HepG2 (cell line): ENCODE results near the gene PNPLA8. TPM values are rescaled to one million over a fixed set of nuclear protein-coding genes. Genes with fewer than 3 reads are reported as not detected.

Experiments
- ATAC-seq: fragments of 200-7000 bp; cut with Tn5 transposase; 3 replicates; pipeline ENCODE4 v1.9.1; 2020; ENCODE audit warnings: mild to moderate bottlenecking, moderate library complexity
- BruUV-seq: library from RNA; stranded (reverse); fragments of 400-500 nt; replicated peaks from 2 replicates; lab custom pipeline; 2021; lab: Mats Ljungman, UMichigan
- CTCF ChIA-PET: fragments of 300-600 bp; formaldehyde crosslinking; extraction: SDS; loops from one replicate; lab custom pipeline; 2021; ENCODE audit warnings: low total read pairs, inconsistent platforms, low intra/inter-chr PET ratio; lab: Yijun Ruan, JAX
- POLR2A ChIA-PET: fragments of 350-600 bp; sonication (Branson Sonifier 250); formaldehyde crosslinking; loops from one replicate; lab custom pipeline; 2020; ENCODE audit warnings: antibody characterized with exemption, inconsistent platforms; lab: Yijun Ruan, JAX
- DNase-seq: peaks from one replicate; pipeline ENCODE4 v3.0.0-alpha.2; 2015; ENCODE audit warnings: low spot score
- FAIRE-seq: peaks from 3 replicates; lab custom pipeline; 2011; peaks lifted over from hg19 to GRCh38; lab: Jason Lieb, UNC
- H2AFZ ChIP-seq: one replicate; pipeline ENCODE4 v1.6.1; 2011; ENCODE audit warnings: low read length, inconsistent platforms
- H3K27ac ChIP-seq: fragments of 300-600 bp; 3 replicates; pipeline ENCODE4 v1.8.0; 2011; ENCODE audit warnings: mixed run types, mild to moderate bottlenecking, mixed read lengths, low read length, inconsistent platforms; ENCODE audit not compliant: insufficient read depth; ENCODE audit errors: extremely low read length
- H3K27me3 ChIP-seq, 2 experiments: fragments of 200-600 bp in 1 of 2; 2 replicates in 1 of 2; 3 replicates in 1 of 2; pipeline versions ENCODE4 v1.6.0 to v1.8.0; 2011; ENCODE audit warnings: low read length in 2 of 2, mild to moderate bottlenecking in 2 of 2, moderate library complexity in 2 of 2, inconsistent platforms in 1 of 2; ENCODE audit not compliant: insufficient read depth in 2 of 2, control insufficient read depth in 1 of 2
- H3K36me3 ChIP-seq, 2 experiments: fragments of 200-600 bp in 1 of 2; replicated peaks in 1 of 2; 2 replicates in 1 of 2; 3 replicates in 1 of 2; pipeline versions ENCODE4 v1.5.1 to v1.8.0; 2011; ENCODE audit warnings: low read length in 2 of 2, inconsistent platforms in 1 of 2; ENCODE audit not compliant: insufficient read depth in 2 of 2, control insufficient read depth in 1 of 2
- H3K4me1 ChIP-seq: 2 replicates; pipeline ENCODE4 v1.5.1; 2012; ENCODE audit warnings: low read length, inconsistent platforms; ENCODE audit not compliant: insufficient read depth
- H3K4me2 ChIP-seq: 2 replicates; pipeline ENCODE4 v1.6.0; 2011; ENCODE audit warnings: low read depth, low read length, inconsistent platforms
- H3K4me3 ChIP-seq, 3 experiments: fragments of 200-600 bp in 1 of 3; sonication (generic), shearing (Covaris generic) in 1 of 3; replicated peaks in 1 of 3; 2 replicates each; pipeline ENCODE4 v1.5.1; 2011 to 2016; ENCODE audit warnings: low read length in 3 of 3, inconsistent platforms in 2 of 3, low read depth in 2 of 3, mild to moderate bottlenecking in 2 of 3, control low read depth in 1 of 3, mixed read lengths in 1 of 3; ENCODE audit not compliant: insufficient read depth in 1 of 3
- H3K79me2 ChIP-seq: one replicate; pipeline ENCODE4 v1.6.1; 2011; ENCODE audit warnings: low read length, inconsistent platforms; ENCODE audit not compliant: insufficient read depth
- H3K9ac ChIP-seq: 2 replicates; pipeline ENCODE4 v1.6.0; 2011; ENCODE audit warnings: mild to moderate bottlenecking, low read depth, low read length, inconsistent platforms; ENCODE audit not compliant: insufficient read depth
- H3K9me3 ChIP-seq: 2 replicates; pipeline ENCODE4 v1.5.1; 2012; ENCODE audit warnings: mild to moderate bottlenecking, low read length
- H4K20me1 ChIP-seq: 2 replicates; pipeline ENCODE4 v1.6.0; 2011; ENCODE audit warnings: inconsistent platforms, mild to moderate bottlenecking, low read length, moderate library complexity; ENCODE audit not compliant: insufficient read depth
- DMAP1 ChIP-seq: IDR thresholded peaks from 2 replicates; pipeline ENCODE4 v1.6.1; 2016
- HNF4G ChIP-seq, 2 experiments: sonication (generic) in 1 of 2; formaldehyde crosslinking in 1 of 2; IDR thresholded peaks; 2 replicates each; pipeline versions ENCODE4 v1.4.0 to v1.6.1; 2011 to 2020; ENCODE audit warnings: borderline replicate concordance in 2 of 2, low read depth in 2 of 2, mild to moderate bottlenecking in 2 of 2, low read length in 1 of 2, missing genetic modification reagents in 1 of 2, moderate library complexity in 1 of 2
- KMT2B ChIP-seq: IDR thresholded peaks from 2 replicates; pipeline ENCODE4 v1.6.1; 2016; ENCODE audit warnings: missing genetic modification reagents, missing compliant biosample characterization
- MAZ ChIP-seq, 2 experiments: sonication (generic) in 1 of 2; formaldehyde crosslinking in 1 of 2; IDR thresholded peaks; 2 replicates each; pipeline versions ENCODE4 v1.5.0 to v1.6.1; 2012 to 2020; ENCODE audit warnings: low read depth in 2 of 2, mild to moderate bottlenecking in 2 of 2, borderline replicate concordance in 1 of 2, improper control_type of control experiment in 1 of 2, low read length in 1 of 2, missing genetic modification reagents in 1 of 2, moderate library complexity in 1 of 2
- MIER3 ChIP-seq: IDR thresholded peaks from 2 replicates; pipeline ENCODE4 v1.6.1; 2016; ENCODE audit warnings: missing compliant biosample characterization, borderline replicate concordance
- SIN3B ChIP-seq: fragments of 150-350 bp; IDR thresholded peaks from 2 replicates; pipeline ENCODE4 v1.6.1; 2014; ENCODE audit warnings: low read length
- SNRNP70 ChIP-seq: fragments of 200-400 bp; formaldehyde crosslinking; IDR thresholded peaks from 2 replicates; pipeline ENCODE4 v1.6.1; 2017; ENCODE audit warnings: mild to moderate bottlenecking, low read depth, low read length, moderate library complexity
- SOX13 ChIP-seq, 3 experiments: fragments of 450-650 bp in 1 of 3; sonication (generic) in 1 of 3; formaldehyde crosslinking in 1 of 3; IDR thresholded peaks in 2 of 3; conservative IDR thresholded peaks in 1 of 3; 2 replicates each; pipeline versions ENCODE4 v1.5.0 to v1.6.1; 2016 to 2020; ENCODE audit warnings: antibody characterized with exemption in 1 of 3, mild to moderate bottlenecking in 1 of 3, missing compliant biosample characterization in 1 of 3, missing genetic modification reagents in 1 of 3, moderate library complexity in 1 of 3
- U2AF1 ChIP-seq: fragments of 200-400 bp; formaldehyde crosslinking; optimal IDR thresholded peaks from 2 replicates; pipeline ENCODE3; 2017; ENCODE audit warnings: mild to moderate bottlenecking, low read depth, low read length
- ZNF274 ChIP-seq: sonication (generic); formaldehyde crosslinking; IDR thresholded peaks from 2 replicates; pipeline ENCODE4 v1.5.1; 2020; ENCODE audit warnings: mild to moderate bottlenecking, missing genetic modification reagents
- ZNF30 ChIP-seq: sonication (generic); formaldehyde crosslinking; IDR thresholded peaks from 2 replicates; pipeline ENCODE4 v1.5.0; 2020; ENCODE audit warnings: mild to moderate bottlenecking, missing genetic modification reagents
- ZNF615 ChIP-seq: sonication (generic); formaldehyde crosslinking; IDR thresholded peaks from 2 replicates; pipeline ENCODE4 v1.5.0; 2020; ENCODE audit warnings: mild to moderate bottlenecking, missing genetic modification reagents, borderline replicate concordance
- WGBS: methylation state at CpG from one replicate; pipeline ENCODE4 v1.1.6; 2017; ENCODE audit warnings: low lambda C conversion rate; 5-methylcytosine and 5-hydroxymethylcytosine counted together
- in situ Hi-C: cut with HindIII; loops from 2 replicates; pipeline ENCODE4 v1.10.0; 2017; ENCODE audit warnings: low pct_unique_long_range_greater_than_20kb; ENCODE audit not compliant: extremely low pct_ligation_motif_present
- intact Hi-C: fragments of 100-400 bp; cut with micrococcal nuclease; formaldehyde crosslinking; loops from one replicate; pipeline ENCODE4 v1.10.0; 2022; ENCODE audit not compliant: unreplicated experiment
- polyA plus RNA-seq, 8 experiments: library from polyadenylated mRNA; depleted of rRNA in 3 of 8; stranded (reverse) in 7 of 8; unstranded in 1 of 8; fragments of >200 nt; fragmentation: Illumina TruSeq in 4 of 8; extraction: Trizol in 4 of 8; gene quantifications; 2 replicates each; pipeline versions ENCODE4 v1.2.1 to v1.2.3, GENCODE V29; 2011 to 2016; ENCODE audit warnings: low read depth in 4 of 8, missing spikeins in 1 of 8, mixed read lengths in 1 of 8; ENCODE audit not compliant: insufficient read depth in 1 of 8
- total RNA-seq, 5 experiments: library from RNA; depleted of rRNA; stranded (reverse); fragments of >200 nt; fragmentation: Illumina TruSeq; extraction: Trizol; gene quantifications; 2 replicates each; pipeline ENCODE4 v1.2.3, GENCODE V29; 2016; ENCODE audit warnings: low read depth in 1 of 5
- TF ChIP-seq, protein P1 (sequence below), 2 experiments: IDR thresholded peaks; 2 replicates each; pipeline ENCODE4 v1.6.1; 2011 to 2012; ENCODE audit warnings: low read length in 2 of 2, borderline replicate concordance in 1 of 2, low read depth in 1 of 2, mild to moderate bottlenecking in 1 of 2, moderate library complexity in 1 of 2
- TF ChIP-seq, protein P2 (sequence below): sonication (generic); formaldehyde crosslinking; IDR thresholded peaks from 2 replicates; pipeline ENCODE4 v1.8.1; 2022; ENCODE audit warnings: low read depth, mild to moderate bottlenecking, missing genetic modification reagents

PNPLA8 gene
- total and polyA plus RNA-seq, 2 of the 13 experiments (the other 11 are each of a cell fraction or from before 2014, with no cell fraction given), result 6.3 to 11.4 TPM

DNA sequence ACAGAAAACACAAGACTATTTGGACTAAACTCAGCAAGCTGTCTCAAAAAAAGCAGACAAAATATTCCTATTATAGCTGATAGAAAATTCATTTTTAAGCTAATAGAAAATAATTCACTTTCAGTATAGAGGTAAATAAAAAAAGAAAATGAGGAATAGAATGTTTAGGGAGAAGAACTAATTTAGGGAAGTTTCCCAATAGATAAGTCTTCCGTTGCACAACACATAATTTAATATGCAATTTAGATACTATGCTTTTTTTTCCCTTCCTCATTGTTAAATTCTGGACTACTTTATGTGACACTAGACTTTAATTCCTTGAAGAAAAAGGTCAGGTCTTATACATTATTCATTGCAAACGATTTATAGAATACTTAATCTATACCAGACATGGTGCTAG lies 10.3 kb downstream of the PNPLA8 start:
- TF ChIP-seq, protein P1, sequence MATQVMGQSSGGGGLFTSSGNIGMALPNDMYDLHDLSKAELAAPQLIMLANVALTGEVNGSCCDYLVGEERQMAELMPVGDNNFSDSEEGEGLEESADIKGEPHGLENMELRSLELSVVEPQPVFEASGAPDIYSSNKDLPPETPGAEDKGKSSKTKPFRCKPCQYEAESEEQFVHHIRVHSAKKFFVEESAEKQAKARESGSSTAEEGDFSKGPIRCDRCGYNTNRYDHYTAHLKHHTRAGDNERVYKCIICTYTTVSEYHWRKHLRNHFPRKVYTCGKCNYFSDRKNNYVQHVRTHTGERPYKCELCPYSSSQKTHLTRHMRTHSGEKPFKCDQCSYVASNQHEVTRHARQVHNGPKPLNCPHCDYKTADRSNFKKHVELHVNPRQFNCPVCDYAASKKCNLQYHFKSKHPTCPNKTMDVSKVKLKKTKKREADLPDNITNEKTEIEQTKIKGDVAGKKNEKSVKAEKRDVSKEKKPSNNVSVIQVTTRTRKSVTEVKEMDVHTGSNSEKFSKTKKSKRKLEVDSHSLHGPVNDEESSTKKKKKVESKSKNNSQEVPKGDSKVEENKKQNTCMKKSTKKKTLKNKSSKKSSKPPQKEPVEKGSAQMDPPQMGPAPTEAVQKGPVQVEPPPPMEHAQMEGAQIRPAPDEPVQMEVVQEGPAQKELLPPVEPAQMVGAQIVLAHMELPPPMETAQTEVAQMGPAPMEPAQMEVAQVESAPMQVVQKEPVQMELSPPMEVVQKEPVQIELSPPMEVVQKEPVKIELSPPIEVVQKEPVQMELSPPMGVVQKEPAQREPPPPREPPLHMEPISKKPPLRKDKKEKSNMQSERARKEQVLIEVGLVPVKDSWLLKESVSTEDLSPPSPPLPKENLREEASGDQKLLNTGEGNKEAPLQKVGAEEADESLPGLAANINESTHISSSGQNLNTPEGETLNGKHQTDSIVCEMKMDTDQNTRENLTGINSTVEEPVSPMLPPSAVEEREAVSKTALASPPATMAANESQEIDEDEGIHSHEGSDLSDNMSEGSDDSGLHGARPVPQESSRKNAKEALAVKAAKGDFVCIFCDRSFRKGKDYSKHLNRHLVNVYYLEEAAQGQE (IDR thresholded peaks at IDR 0.05; ENCODE audit: borderline replicate concordance in 1 of 2, low read depth in 1 of 2, low read length in 2 of 2), result no peak
- TF ChIP-seq MAZ (IDR thresholded peaks at IDR 0.05; ENCODE audit: borderline replicate concordance, low read depth, low read length) (no peak), MAZ (CRISPR knock-in tag; IDR thresholded peaks at IDR 0.05; ENCODE audit: low read depth) (no peak), SOX13 (IDR thresholded peaks at IDR 0.05) (no peak), SOX13 (CRISPR knock-in tag; conservative IDR thresholded peaks at IDR 0.05 in 1 of 2, IDR thresholded peaks at IDR 0.05 in 1 of 2) (no peak), MIER3 (CRISPR knock-in tag) (no peak), U2AF1 (no peak), HNF4G (IDR thresholded peaks at IDR 0.05; ENCODE audit: borderline replicate concordance, low read depth, low read length) (no peak), HNF4G (CRISPR knock-in tag; IDR thresholded peaks at IDR 0.05; ENCODE audit: borderline replicate concordance, low read depth) (no peak), SIN3B (no peak), ZNF274 (CRISPR knock-in tag) (no peak), DMAP1 (CRISPR knock-in tag) (no peak), ZNF615 (CRISPR knock-in tag) (no peak), KMT2B (CRISPR knock-in tag) (no peak), SNRNP70 (no peak), ZNF30 (CRISPR knock-in tag) (no peak)
- TF ChIP-seq, protein P2, sequence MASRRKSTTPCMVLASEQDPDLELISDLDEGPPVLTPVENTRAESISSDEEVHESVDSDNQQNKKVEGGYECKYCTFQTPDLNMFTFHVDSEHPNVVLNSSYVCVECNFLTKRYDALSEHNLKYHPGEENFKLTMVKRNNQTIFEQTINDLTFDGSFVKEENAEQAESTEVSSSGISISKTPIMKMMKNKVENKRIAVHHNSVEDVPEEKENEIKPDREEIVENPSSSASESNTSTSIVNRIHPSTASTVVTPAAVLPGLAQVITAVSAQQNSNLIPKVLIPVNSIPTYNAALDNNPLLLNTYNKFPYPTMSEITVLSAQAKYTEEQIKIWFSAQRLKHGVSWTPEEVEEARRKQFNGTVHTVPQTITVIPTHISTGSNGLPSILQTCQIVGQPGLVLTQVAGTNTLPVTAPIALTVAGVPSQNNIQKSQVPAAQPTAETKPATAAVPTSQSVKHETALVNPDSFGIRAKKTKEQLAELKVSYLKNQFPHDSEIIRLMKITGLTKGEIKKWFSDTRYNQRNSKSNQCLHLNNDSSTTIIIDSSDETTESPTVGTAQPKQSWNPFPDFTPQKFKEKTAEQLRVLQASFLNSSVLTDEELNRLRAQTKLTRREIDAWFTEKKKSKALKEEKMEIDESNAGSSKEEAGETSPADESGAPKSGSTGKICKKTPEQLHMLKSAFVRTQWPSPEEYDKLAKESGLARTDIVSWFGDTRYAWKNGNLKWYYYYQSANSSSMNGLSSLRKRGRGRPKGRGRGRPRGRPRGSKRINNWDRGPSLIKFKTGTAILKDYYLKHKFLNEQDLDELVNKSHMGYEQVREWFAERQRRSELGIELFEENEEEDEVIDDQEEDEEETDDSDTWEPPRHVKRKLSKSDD (CRISPR knock-in tag), result no peak
- Histone ChIP-seq H3K27ac (no peak overlapping the region), H4K20me1 (no peaks in the 10 kb centered on the region), H3K4me3 (no peak overlapping the region), H3K4me1 (no peaks in the 10 kb centered on the region), H2AFZ (no peak overlapping the region), H3K79me2 (peaks cover 2% of the 10 kb centered on the region), H3K27me3 (no peaks in the 10 kb centered on the region), H3K9ac (no peak overlapping the region), H3K4me2 (no peak overlapping the region), H3K36me3 (peaks cover 0 to 24% of the 10 kb centered on the region in 2 experiments; a peak in 4 of 5 replicates), H3K9me3 (no peaks in the 10 kb centered on the region)
- BruUV-seq, result no TSS peak
- POLR2A ChIA-PET, result no interaction called here
- WGBS, result 91% methylated on average over 2 of the region's 2 CpGs
- CTCF ChIA-PET, result no interaction called here
- intact Hi-C loops (no loop called here), in situ Hi-C loops (no loop called here)
- ATAC-seq (no peak), DNase-seq (no peak), FAIRE-seq (no peak)
